IMR-90 (cell line): ENCODE data around the gene TAF4. TPM values are rescaled to one million over a fixed set of nuclear protein-coding genes. Genes with fewer than 3 reads are reported as not detected.

Experiments used
- BHLHE40 ChIP-seq: fragments of 150-350 bp; IDR thresholded peaks from 2 replicates; pipeline ENCODE4 v1.6.1; 2016; ENCODE audit warnings: mild to moderate bottlenecking, low read depth, low read length
- CHD1 ChIP-seq: IDR thresholded peaks from 2 replicates; pipeline ENCODE4 v1.6.1; 2012; ENCODE audit warnings: low read depth, low read length, improper control_type of control experiment
- POLR2A ChIP-seq: IDR thresholded peaks from 2 replicates; pipeline ENCODE4 v1.6.1; 2012; ENCODE audit warnings: mild to moderate bottlenecking, low read depth, low read length
- RCOR1 ChIP-seq: IDR thresholded peaks from 2 replicates; pipeline ENCODE4 v1.6.1; 2012; ENCODE audit warnings: mild to moderate bottlenecking, low read length, improper control_type of control experiment; ENCODE audit not compliant: insufficient replicate concordance
- USF2 ChIP-seq: fragments of 150-350 bp; IDR thresholded peaks from 2 replicates; pipeline ENCODE4 v1.6.1; 2017; ENCODE audit warnings: mild to moderate bottlenecking, antibody characterized with exemption, low read length, low read depth
- polyA plus RNA-seq, 3 experiments: library from polyadenylated mRNA; depleted of rRNA; stranded (reverse); fragments of >200 nt; gene quantifications; 2 replicates each; pipeline ENCODE4 v1.2.3, GENCODE V29; 2012; ENCODE audit warnings: low replicate concordance in 1 of 3
- total RNA-seq: library from RNA; depleted of rRNA; stranded (reverse); fragments of >200 nt; gene quantifications from 2 replicates; pipeline ENCODE4 v1.2.3, GENCODE V29; 2012

The TAF4 gene
- total and polyA plus RNA-seq, 2 of the 4 experiments (the other 2 are of a cell fraction), result 1.4 to 5.1 TPM

GRCh38 chr20:62015540-62016288 lies 50.0 kb downstream of the TAF4 start (continued):
- no peak for TF ChIP-seq RCOR1
- no peak for TF ChIP-seq CHD1
- TF ChIP-seq USF2, result no peak
- TF ChIP-seq BHLHE40, result no peak
- no peak for TF ChIP-seq POLR2A
